NK-92 treated with Interleukin-12 subunit alpha and Interleukin-12 subunit beta, amount 100 ng/mL, for 24 hours (cell line): ENCODE results near the gene EIF1.
A peak's percentile ranks its signal among the peaks of the same experiment; 100 is the strongest.
"Not testable (repeated sequence)": the region's sequence is repeated elsewhere in the genome, so short reads cannot be mapped to it uniquely, and the experiment has no call there.

ENCODE experiments used
- DNase-seq: peaks from one replicate; lab custom pipeline; 2025; lab: John Stamatoyannopoulos, UW

Gene EIF1

GRCh38 chr17:41688641-41689496 lies at the start of gene EIF1:
TSS of gene EIF1 (plus strand) at chr17:41688885. CDS start at chr17:41689039, 154 bp downstream.
- peak; percentile 99 for DNase-seq

- DNase-seq, result no peak
Measured at GRCh38 chr17:41638941-41639340, 49.7 kb upstream of the EIF1 start.

- DNase-seq, result no peak
Measured at GRCh38 chr17:41639492-41640473, 48.9 kb upstream of the EIF1 start.

- DNase-seq, result not testable (repeated sequence)
Measured at GRCh38 chr17:41640596-41640995, 48.1 kb upstream of the EIF1 start.

- DNase-seq, result no peak
Measured at GRCh38 chr17:41642252-41643156, 46.2 kb upstream of the EIF1 start.

- no peak for DNase-seq
Measured at GRCh38 chr17:41647038-41647813, 41.5 kb upstream of the EIF1 start.

GRCh38 chr17:41647940-41648410 lies 40.7 kb upstream of the EIF1 start:
- DNase-seq, result peak; percentile 69

- peak; percentile 52 for DNase-seq
Measured at GRCh38 chr17:41648411-41649195, 40.1 kb upstream of the EIF1 start.

- no peak for DNase-seq
Measured at GRCh38 chr17:41649923-41650519, 38.7 kb upstream of the EIF1 start.

GRCh38 chr17:41650794-41651624 lies 37.7 kb upstream of the EIF1 start:
- DNase-seq, result no peak

GRCh38 chr17:41651625-41652460 lies 36.8 kb upstream of the EIF1 start:
- DNase-seq, result no peak

GRCh38 chr17:41652461-41652970 lies 36.2 kb upstream of the EIF1 start:
- no peak for DNase-seq

GRCh38 chr17:41653421-41653820 lies 35.3 kb upstream of the EIF1 start:
- no peak for DNase-seq

- no peak for DNase-seq
Measured at GRCh38 chr17:41653892-41654677, 34.6 kb upstream of the EIF1 start.

GRCh38 chr17:41654678-41655607 lies 33.7 kb upstream of the EIF1 start:
- DNase-seq, result no peak
